HG03066 (cell line): ENCODE data around the gene SPNS2.

ENCODE experiments used
- ATAC-seq: cut with Tn5 transposase; IDR thresholded peaks from one replicate; pipeline ENCODE4 v1.9.1; 2021; ENCODE audit warnings: low read depth; ENCODE audit not compliant: unreplicated experiment

Gene SPNS2

DNA sequence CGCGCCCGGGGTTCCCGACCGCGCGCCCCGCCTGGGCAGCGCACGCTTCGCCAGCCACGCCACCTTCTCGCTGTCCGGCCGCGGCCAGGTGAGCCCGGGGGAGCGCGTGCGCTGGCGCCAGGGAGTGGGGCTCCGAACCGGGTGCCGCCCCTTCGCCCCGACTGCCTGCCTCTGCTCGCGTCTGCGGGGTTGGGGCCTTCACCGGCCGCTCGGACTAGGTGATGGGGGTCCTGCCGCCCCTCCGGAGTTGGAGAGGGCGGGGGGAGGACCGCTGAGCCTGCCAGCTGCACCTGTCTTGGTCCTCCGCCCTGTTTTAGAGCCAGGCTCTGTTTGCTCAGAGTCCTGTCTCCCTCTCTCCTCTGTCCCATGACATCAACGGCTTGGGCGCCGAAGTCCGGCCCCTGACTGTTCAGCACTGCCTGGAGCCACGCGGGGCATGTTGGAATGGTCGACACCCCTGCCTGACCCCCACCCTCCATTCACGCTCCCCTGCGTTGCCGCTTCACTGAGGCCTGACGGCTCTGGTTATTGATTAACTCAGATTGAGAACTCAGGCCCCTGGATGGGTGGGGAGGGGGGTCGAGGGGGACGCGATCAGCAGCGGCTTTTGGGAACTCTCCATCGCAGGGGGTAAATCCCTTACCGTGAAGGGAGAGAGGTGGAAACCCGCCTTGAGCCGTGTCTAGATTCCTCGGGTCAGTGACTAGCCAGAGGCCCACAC, 86.4 kb downstream of the SPNS2 start:
- no peak for ATAC-seq

GRCh38 chr17:4585638-4585994, 86.9 kb downstream of the SPNS2 start:
- ATAC-seq = no peak

DNA sequence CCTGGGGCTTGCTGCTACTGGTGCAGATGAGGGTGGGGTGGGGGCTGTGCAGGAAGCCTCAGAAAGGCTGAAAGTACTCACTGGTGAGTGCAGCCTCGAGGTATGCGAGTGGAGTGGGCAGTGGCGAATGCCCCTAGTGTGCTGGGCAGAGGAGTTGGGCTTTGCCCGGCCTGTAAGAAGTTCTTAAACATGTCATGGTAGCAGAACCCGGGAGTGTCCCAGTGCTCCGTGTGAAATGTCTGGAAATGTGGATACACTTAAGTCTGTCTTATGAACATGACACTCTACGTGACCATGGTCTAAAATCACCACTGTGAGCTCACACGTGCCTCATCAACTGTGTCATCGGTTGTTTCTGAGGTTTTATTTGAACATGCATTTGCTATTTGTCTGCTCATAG, 87.4 kb downstream of the SPNS2 start:
- no peak for ATAC-seq

DNA sequence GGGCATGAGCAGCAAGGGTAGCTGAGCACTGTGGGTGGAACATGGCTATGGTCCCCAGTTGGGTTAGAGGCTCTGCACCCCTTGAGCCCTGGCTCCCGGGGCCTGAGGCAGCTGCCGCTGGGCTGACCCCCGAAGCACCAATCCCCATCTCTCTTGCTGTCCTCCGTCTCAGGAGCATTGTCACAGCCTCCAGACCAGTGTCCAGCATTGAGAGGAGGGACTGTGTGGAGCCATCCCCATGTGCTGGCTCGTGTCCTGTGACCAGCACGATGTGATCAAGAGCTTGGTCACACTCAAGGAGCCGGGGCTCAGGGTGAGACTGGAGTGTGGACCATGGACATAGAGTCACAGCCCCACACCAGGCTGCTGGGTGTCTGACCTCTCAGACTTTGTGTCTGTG, 88.5 kb downstream of the SPNS2 start:
- ATAC-seq = no peak

DNA sequence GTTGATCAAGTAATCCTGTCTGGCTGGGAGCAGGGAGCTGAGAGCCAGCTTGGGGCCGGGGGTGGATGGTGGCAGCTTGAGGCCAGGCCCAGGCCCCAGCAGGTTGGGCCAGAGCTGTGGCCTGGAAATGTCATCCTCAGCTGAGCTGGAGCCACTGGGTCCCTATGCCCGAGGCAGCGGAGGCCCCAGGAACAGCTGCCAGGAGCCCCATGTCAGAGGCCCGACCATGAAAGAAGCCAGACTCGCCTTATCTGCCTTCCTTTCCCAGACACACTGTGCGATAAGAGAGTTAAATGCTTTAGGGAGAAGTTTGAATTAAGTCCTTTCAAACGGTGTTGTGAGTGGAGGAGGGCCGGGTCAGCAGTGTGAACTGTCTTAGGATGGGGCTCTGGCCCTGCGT, 89.1 kb downstream of the SPNS2 start:
- ATAC-seq = no peak

- ATAC-seq = no peak
Measured at GRCh38 chr17:4588391-4588790, 89.7 kb downstream of the SPNS2 start.
